Measurements from ENCODE around the gene KAT7.
"Not testable (repeated sequence)": the region's sequence is repeated elsewhere in the genome, so short reads cannot be mapped to it uniquely, and the experiment has no call there.

Gene KAT7

DNA sequence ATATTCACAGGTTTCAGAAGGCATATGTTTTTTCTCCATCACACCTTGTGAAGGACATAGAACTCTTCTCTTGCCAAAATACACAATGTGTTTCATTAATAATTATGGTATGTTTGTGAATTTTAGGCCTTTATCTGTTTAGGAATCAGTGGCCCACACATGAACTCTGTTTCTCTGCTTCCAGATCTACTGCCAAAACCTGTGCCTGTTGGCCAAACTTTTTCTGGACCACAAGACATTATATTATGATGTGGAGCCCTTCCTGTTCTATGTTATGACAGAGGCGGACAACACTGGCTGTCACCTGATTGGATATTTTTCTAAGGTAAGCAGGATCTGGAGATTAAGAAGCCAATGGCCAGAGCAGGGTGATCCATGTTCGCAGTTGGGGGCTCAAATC lies 33.0 kb downstream of the KAT7 start:
- TF ChIP-seq, protein P1, sequence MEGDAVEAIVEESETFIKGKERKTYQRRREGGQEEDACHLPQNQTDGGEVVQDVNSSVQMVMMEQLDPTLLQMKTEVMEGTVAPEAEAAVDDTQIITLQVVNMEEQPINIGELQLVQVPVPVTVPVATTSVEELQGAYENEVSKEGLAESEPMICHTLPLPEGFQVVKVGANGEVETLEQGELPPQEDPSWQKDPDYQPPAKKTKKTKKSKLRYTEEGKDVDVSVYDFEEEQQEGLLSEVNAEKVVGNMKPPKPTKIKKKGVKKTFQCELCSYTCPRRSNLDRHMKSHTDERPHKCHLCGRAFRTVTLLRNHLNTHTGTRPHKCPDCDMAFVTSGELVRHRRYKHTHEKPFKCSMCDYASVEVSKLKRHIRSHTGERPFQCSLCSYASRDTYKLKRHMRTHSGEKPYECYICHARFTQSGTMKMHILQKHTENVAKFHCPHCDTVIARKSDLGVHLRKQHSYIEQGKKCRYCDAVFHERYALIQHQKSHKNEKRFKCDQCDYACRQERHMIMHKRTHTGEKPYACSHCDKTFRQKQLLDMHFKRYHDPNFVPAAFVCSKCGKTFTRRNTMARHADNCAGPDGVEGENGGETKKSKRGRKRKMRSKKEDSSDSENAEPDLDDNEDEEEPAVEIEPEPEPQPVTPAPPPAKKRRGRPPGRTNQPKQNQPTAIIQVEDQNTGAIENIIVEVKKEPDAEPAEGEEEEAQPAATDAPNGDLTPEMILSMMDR (conservative IDR thresholded peaks at IDR 0.05; ENCODE audit: low read depth, low read length), result no peak
- no peak overlapping the region for H3K4me3 ChIP-seq (ENCODE audit: low read depth, low read length)
- DNase-seq (ENCODE audit: low read depth), result no peak

DNA sequence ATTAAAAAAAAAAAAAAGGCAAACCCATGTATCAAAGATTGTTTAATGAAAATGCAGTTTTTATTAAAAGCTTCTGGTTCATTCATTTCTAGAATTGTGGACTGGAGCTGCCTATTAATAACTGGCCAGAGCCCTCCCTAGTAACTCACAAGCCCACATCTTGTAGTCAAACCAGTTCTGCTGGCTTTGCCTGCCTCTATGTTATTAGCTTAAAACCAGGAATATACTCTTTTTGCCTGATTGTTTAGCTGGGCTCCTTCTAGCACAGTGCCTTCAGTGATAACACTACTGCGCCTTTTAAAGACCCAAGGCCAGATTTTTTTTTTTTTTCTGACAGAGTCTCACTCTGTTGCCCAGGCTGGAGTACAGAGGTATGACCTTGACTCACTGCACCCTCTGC lies 33.4 kb downstream of the KAT7 start:
- TF ChIP-seq, protein P1 (conservative IDR thresholded peaks at IDR 0.05; ENCODE audit: low read depth, low read length), result no peak
- DNase-seq (ENCODE audit: low read depth), result no peak
- H3K4me3 ChIP-seq (ENCODE audit: low read depth, low read length), result no peak overlapping the region

DNA sequence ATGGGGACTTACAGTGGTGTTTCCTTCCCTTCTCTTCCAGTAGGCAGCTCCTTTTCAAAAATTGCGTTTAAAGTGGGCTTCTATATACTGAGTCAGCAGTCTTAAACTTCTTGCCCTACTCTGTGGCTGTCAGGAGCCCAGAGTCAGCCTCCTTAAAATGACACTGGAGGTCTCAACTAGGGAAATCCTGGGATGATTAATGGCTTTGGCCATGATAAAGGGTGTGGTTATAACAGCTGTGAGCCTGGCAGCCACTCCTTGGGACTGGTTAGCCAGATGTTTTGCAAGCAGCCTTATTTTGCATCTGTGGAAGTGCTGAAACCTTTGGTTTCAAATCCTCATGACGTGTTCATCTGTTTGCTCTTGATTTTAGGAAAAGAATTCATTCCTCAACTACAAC lies 34.3 kb downstream of the KAT7 start:
- no peak for DNase-seq (ENCODE audit: low read depth)
- no peak overlapping the region for H3K4me3 ChIP-seq (ENCODE audit: low read depth, low read length)
- TF ChIP-seq, protein P1 (conservative IDR thresholded peaks at IDR 0.05; ENCODE audit: low read depth, low read length), result no peak

DNA sequence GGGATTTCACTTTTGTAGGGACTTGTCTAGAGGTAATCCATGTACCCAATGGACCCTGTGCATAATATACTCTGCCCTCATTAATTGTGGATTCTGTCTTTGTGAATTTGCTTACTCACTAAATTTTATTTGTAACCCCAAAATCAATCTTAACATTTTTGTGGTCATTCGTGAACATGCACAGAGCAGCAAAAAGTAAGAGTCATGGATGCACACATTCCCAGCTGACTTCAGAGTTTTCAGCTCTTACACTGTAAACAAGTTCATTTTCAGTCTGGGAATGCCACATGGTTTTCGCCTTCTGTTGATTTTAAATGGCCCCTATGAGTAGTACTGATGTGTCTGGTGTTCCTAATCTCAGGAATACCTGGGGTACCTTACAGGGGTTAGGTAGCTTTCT lies 35.1 kb downstream of the KAT7 start:
- TF ChIP-seq, protein P1 (conservative IDR thresholded peaks at IDR 0.05; ENCODE audit: low read depth, low read length), result no peak
- peak; percentile 44 for DNase-seq (ENCODE audit: low read depth)
- no peak overlapping the region for H3K4me3 ChIP-seq (ENCODE audit: low read depth, low read length)

DNA sequence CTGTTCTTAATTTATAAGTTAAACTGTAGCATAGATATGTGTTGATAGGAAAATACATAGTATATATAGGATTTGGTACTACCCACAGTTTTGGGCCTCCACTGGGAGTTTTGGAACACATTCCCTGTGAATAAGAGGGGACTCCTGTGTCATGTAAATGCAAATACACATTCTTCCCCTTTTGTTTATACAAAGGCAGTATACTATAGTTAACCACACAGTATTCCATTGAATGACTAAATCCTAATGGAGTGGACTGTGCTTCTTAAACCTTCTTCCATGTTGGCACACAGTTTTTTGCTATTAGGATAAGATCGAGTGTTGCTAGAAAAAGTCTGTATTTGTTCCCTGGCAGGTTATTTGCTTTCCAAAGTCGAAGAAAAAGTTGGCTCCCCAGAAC lies 37.2 kb downstream of the KAT7 start:
- no peak overlapping the region for H3K4me3 ChIP-seq (ENCODE audit: low read depth, low read length)
- TF ChIP-seq, protein P1 (conservative IDR thresholded peaks at IDR 0.05; ENCODE audit: low read depth, low read length), result no peak
- DNase-seq (ENCODE audit: low read depth), result no peak

DNA sequence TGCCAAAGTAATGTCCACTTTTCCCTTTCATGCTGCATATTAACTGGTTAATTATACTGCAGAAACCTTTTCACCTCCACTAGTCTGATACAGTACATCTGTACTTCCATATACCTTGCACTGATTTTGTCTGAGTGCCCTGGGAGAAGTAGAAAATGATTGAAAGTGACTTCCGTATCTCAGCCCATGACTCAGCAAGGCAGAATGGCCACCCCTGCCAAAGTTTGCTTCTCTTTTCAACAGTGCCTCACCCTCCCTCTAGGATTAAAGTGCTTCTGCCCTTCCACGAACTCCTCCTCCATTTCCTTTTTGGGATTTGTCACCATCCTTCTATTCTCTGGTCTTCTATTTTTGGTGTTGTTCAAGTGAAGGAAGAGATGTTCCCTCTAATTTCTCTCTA lies 39.8 kb downstream of the KAT7 start:
- H3K4me3 ChIP-seq (ENCODE audit: low read depth, low read length); DNase-seq (ENCODE audit: low read depth): not testable (repeated sequence)

DNA sequence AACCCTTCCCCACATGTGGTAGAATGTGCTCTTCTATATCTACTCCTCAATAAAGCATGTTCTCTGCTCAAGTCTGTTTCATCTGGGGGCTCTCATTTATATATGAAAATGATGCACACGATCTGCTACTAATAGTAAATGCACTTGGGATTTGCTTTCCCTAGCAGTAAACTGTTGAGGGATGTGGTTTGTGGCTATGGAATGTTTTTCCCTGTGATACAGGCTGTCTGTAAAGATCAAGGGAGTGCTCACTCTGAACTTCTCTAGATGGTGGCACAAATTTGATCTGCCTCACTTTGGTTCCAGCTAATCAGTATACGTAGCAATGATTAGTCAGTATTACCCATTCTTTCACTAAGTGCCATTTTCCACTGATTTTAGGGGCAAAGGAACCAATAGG lies 40.5 kb downstream of the KAT7 start:
- no peak overlapping the region for H3K4me3 ChIP-seq (ENCODE audit: low read depth, low read length)
- DNase-seq (ENCODE audit: low read depth), result no peak
- TF ChIP-seq, protein P1 (conservative IDR thresholded peaks at IDR 0.05; ENCODE audit: low read depth, low read length), result no peak

DNA sequence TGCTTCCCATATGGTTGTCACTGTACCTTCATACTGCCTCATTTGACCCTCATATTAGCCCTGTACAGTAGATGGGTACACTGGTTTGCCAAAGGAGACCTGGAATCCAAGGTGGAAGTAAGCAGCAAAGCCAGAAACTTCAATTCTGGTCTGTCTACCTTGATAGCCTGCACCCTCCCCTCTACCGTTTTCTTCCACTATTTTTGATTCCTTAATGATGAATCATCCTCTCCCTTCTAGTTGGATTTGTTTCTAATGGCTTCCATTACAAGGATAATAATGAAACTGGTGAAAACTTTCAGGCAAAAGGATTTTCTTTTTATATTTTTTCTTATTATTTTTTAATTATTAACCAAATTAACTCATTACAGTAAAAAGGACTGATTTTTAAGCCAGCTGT lies 42.1 kb downstream of the KAT7 start:
- TF ChIP-seq, protein P1 (conservative IDR thresholded peaks at IDR 0.05; ENCODE audit: low read depth, low read length), result no peak
- DNase-seq (ENCODE audit: low read depth), result peak; percentile 27
- H3K4me3 ChIP-seq (ENCODE audit: low read depth, low read length), result no peak overlapping the region

Data from choroid plexus epithelial cell (primary cell).